NCI-H748 treated with DMSO at 0.1 percent for 48 hours (cell line): ENCODE results near the gene UTY.

Experiments
- DNase-seq: peaks from one replicate; lab custom pipeline; 2025; lab: John Stamatoyannopoulos, UW

The UTY gene

DNA sequence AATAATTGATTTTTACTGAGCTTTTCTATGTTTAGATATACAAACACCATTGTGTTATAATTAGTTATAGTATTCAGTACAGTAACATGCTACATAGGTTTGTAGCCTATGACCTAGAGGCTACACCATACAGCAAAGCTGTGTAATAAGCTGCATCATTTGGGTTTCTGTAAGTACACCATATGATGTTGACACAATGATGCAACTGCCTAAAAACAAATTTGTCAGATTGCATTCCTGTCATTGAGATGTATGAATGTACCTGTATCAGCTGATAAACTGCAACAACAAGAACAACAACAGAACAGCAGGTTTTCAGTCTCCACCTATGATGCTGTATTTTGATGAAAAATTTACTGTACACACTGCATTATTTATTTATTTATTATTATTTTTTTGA, 64.3 kb downstream of the UTY start:
- no peak for DNase-seq

DNA sequence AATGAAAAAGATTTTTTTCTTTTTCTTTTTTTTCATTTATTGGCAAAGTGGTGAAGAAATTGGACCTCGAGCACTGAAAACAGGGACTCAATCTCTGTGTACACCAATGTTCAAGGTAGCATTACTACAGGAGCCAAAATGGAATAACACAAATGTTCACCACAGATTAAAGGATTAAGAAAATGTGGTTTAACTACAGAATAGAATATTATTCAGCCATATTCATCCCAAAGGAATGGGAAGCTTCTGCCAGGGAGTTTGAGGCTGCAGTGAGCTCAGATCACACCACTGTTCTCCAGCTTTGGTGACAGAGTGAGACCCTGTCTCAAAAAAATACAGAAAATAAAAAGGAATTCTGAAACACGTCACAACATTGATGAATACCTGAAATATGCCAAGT, 81.0 kb downstream of the UTY start:
- no peak for DNase-seq

DNA sequence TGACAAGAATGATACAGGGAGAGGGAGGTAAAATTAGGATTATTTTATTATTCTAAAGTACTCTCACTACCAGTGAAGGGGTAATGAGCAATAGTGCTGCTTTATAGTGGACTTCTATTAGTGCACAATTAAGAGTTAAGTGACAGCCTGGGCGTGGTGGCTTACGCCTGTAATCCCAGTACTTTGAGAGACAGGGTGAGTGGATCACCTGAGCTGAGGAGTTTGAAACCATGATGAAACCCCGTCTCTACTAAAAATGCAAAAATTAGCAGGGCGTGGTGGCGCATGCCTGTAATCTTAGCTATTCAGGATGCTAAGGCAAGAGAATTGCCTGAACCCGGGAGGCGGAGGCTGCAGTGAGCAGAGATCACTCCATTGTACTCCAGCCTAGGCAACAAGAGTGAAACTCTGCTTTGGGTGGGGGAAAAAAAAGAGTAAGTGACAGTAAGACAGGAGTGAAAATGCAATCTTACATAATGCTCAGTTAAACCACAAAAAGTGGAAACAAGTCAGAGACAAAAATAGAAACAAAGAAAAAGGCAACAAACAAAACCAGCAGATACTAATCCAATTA, 98.6 kb downstream of the UTY start:
- DNase-seq, result no peak

DNA sequence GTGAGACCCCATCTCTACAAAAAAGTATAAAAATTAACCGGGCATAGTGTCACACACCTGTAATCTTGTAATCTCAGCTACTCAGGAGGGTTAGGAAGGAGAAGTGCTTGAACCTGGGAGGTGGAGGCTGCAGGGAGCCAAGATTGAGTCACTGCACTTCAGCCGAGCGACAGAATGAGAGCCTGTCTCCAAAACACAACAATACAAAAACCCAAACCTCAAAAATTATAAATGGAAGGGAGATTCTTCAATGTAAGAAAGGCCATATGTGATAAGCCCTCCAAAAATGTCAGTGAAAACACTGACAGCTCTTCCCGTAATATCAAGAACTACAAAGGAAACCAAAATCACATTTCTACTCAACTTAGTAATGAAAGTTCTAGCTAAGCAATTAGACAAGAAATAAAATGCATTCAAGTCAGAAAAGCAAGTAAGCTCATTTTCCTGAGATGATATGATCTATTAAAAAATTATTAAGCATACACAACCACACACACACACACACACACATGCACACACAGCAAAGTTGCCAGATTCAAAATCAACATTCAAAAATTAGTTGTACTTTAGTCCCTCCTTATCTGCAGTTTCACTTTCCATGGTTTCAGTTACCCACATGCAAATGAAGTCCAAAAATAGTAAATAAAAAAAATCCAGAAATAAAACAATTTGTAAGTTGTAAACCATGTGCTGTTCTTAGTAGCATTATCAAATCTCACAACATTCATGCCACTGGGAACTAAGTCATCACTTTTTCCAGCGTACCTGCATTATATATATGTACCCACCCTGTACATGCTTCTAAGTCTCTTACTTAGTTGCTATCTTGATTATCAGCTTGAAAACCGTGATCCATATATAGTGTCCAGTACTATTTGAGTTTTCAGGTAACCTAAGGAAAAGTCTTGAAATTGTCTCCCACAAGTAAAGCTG, 108.7 kb downstream of the UTY start:
- no peak for DNase-seq

DNA sequence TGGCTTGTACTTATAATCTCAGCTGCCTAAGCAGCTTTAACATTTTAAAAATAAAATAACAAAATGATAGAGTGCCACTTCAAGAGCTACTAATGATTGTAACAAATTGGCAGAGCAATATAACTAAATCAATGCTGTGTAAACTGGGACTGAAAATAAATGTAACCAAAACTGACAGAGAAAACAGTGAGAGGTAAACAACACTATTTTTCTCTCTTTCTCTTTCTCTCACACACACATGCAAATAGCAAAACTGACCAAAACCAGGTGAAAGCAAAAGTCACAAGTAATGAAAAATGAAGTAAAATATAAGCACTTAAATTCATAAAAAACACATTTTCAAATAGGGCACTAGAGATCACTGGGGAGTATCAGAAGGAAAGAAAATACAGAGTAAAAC, 109.6 kb downstream of the UTY start:
- DNase-seq, result no peak

DNA sequence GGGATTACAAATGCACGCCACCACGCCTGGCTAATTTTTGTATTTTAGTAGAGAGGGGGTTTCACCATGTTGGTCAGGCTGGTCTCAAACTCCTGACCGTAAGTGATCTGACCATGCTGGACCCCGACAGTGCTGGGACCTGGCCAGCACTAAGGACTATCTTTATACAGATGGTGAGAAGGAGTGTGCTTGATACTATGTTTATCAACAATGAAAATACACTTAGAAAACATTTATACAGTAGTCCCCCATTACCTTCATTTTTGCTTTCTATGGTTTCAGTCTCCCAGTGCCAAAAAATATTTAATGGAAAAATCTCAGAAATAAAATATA, 111.4 kb downstream of the UTY start:
- no peak for DNase-seq

DNA sequence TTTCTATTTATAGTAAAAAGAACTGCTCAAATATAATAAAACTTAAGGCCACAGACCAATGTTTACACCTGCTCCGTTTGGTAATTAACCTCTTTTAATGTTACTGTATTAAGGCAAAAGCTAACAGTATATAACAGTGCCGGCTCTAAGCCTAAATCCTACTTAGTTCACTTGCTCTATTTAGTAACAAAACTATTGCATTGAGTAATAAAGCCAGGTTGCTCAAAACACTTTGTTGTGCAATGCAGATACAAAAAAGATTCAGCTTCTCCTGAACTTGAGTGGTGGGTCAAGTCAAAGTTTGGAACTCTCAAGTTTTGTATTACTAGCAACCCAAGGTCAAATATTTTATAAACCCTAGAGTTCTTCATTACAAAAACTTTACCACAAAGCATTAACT, 116.2 kb downstream of the UTY start:
- no peak for DNase-seq

DNA sequence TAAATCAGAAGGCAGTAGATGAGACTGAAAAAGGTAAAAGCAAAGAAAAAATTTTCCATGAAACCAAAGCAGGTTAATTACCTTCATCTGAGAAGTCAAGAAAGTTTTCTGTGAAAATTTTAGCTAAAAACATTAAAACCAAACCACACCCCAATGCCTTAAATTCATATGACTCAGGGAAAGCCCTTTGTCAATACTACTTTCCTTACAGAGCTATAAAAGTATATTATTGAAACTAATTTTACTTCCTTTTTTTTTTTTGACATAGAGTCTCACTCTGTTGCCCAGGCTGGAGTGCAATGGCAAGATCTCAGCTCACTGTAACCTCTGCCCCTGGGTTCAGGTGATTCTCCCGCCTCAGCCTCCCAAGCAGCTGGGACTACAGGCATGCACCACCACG, 117.2 kb downstream of the UTY start:
- no peak for DNase-seq

DNA sequence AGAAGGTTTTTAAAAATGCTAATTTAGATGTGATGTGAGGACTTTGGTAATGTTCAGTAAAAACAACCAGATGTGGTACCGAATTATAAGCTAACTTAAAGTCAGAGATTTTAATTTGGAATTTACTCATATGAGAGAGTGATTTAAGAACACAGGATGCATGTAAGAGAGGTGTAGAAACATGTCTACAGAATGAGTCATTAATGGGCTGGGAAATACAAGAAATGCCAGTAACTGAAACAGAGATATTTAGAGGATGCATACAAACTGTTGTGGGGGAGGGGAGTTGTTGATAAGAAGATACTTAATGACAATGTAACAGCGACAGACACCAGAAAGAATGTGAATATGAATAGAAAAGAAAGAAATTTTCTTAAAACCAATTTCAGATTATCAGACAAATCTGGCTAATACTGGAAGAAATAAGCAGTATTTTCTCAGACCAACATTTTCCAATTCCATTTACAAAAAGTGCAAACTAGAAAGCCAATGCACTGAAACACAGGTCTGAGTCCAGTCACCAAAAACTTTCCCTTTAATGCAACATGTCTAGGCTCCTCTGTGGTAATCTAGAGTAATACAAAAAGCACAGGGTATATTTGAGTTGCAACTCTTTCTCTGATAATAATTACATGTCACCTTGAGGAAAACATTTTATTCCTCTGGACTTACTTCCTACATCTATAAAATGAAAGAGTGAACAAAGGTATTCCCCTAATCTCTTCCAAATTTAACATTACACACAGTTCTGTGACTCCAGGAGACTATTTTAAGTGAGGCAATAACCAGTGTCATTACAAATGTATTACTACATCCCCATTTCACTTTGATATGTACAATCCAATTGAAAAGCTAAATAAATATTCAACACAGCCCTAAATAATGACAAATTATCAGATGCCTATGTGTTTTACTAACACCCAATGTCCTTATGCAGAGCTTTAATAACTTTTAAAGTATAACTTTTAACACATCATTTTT, 117.9 kb downstream of the UTY start:
- DNase-seq, result no peak

DNA sequence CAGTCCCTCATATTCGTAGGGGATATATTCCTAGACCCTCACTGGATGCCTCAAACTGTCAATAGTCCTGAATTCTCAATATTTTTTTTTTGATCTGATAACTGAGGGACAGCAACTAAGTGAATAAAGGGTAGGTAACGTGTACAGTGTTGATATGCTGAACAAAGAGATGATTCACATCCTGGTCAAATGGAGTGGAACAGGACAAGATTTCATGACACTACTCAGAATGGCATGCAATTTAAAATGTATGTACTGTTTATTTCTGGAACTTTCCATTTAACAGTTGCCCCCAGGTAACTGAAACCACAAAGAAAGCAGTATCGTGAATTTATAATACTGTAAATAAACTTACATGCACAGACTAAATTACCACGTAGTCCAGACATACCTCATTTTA, 128.4 kb downstream of the UTY start:
- no peak for DNase-seq

DNA sequence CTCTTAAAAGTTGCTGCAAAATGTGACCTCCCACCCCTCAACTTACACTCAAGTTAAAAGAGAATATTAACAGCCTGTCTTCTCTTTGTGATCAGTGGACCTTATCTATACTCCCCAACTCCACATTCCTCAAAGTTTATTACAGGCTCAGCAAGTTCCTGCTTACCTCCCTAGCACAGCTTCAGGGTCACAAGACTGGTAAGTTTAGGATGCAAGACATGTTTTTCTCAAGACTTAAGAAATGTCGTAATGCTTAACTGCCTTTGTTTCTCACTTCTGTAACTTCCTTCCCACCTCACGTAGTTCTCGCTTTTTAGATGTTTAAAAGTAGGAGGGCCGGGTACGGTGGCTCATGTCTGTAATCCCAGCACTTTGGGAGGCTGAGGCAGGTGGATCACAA, 132.7 kb downstream of the UTY start:
- no peak for DNase-seq

DNA sequence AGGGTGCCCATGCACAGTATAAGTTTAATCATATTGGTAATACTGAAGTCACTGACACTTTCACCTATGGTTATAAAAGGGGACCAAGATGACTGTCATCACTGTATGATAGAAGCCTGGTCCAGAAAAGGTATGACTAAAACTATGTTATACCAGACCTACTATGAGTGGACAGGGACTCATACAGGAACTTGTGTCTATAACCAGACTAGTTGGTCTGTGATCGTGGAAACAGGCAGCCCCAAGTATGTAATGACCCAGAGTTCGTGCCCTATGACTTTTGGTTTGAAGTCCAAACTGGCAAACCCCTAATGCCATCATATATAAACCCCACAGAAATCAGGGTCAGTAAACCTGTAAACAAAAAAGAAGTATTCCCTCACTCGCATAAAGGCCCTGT, 134.3 kb downstream of the UTY start:
- DNase-seq, result no peak

DNA sequence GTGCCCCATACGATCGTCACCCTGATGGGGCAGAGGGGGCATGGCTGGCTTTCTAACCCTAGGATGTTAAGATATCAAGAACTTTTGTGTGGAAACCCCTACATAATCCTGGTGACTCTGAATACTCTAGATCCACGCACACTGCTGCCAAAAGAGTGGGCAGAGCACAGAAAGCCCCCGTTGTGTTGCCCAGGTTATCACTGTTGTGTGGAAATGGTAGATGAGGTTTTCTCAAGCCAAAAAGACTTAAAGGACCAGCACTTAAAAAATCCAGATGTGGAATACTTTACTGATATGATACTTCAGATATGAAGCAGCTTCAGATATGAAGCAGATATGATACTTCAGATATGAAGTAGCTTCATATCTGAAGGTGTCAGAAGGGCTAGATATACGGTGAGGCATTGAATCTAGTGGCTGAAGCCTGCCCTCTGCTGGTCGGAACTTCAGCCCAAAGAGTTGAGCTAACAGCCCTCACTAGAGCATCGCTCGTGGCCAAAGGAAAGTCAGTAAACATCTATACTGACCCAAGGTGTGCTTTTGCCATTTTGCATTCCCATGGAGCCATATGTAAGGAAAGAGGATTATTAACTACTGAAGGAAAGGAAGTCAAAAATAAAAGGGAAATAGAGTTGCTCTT, 136.4 kb downstream of the UTY start:
- DNase-seq, result no peak

DNA sequence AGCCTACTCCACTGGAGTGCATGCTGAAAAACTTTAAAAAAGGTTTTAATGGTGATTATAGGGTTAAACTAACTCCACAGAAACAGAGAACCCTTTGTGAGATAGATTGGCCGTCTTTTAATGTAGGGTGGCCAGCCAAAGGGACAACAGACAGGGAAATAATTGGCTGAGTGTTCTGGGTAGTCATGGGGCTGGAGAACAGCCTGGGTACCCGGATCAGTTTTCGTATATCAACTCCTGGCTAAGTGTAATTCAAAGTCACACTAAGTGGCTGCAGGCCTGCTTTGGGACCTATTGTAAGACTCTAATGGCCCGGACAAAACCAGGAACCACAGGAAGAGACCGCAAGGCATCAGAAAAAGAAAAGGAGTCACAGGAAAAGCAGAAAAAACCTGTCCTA, 139.9 kb downstream of the UTY start:
- no peak for DNase-seq

DNA sequence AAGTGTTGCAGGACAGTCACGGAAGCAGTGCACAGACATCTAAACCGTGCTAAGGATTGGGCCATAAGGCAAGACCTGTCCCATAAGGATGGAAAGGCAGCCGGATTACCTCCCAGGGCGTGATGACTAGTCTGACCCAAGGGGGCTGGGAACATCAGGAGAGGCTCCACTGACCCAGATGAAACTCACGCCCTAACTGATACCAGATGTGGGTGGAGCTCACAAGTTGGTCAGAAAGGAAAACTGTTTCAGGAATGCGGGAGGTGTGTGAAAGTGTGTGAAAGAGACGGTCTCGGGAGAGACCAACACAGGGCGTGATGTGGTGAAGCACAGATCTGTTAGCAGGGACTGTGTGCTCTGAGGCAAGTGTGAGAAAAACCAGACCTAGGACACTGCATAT, 140.5 kb downstream of the UTY start:
- DNase-seq, result no peak

DNA sequence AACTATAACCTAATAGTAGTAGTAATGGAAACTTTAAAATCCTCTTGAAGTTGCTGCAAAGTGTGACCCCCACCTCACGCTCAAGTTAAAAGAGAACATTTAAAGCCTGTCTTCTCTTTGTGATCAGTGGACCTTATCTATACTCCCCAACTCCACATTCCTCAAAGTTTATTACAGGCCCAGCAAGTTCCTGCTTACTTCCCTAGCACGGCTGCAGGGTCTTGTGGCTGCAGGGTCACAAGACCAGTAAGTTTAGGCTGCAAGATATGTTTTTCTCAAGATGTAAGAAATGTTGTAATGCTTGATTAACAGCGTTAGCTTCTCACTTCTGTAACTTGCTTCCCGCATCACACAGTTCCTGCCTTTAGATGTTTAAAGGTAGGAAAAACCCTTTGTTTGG, 141.1 kb downstream of the UTY start:
- no peak for DNase-seq

DNA sequence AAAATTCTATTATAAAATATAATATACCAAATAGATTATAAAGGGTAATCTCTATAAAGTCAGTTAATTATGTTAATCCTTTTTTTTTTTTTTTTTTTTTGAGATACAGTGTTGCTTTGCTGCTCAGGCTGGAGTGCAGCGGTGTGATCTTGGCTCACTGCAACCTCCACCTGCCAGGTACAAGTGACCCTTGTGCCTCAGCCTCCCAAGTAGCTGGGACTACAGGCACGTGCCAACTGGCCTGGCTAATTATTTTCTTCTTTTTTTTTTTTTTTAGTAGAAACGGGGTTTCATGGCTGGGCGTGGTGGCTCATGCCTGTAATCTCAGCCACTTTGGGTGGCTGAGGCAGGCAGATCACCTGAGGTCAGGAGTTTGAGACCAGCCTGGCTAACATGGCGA, 141.9 kb downstream of the UTY start:
- no peak for DNase-seq

DNA sequence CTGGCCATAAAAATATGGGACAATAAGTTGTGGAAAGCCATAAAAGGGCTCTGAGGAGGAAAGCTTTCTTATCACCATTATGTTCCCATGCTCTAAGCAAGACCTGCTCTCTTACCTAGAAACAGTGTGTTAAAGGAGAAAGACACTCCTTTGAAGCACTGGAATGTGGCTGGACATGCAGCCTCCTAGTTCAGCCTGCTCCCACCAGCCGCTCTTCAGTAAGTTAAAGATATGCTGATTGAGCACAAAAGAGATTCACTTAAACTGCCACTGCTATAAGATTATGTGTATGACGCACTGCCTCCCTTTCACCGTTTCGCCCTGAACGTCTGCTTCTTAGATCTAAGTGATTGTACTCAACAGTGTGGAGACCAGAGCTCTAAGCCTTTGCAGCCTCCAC, 146.0 kb downstream of the UTY start:
- DNase-seq, result no peak

DNA sequence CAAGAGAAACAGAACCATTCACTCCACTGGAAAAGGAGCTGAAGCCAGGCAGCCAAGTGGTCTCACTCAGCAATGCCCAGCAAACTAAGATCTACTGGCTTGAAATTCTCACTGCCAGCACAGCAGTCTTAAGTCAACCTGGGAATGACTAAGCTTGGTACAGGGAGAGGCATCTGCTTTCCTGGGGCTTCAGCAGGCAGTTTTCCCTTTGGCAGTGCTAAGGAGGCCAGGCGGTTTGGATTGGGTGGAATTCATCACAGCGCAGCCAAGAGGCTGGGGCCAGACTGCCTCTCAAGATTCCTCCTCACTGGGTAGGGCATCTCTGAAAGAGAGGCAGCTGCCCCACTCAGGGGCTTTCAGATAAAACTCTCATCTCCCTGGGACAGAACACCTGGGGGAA, 149.2 kb downstream of the UTY start:
- DNase-seq, result no peak

DNA sequence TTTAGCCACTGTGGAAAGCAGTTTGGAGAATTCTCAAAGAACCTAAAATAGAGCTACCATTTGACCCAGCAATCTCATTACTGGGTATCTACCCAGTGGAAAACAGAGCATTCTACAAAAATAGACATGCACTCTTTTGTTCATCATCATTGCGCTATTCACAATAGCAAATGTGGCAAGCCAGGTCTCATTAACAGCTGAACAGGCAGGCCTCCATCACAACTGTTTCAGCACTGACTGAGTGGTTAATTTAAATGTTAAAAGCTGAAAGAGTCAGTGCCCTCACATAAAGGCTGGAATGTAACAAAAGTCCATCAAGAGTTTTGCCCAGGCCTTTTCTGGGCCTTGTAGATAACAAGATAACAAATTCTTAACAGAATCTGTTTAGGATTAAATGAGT, 166.9 kb downstream of the UTY start:
- DNase-seq, result no peak

DNA sequence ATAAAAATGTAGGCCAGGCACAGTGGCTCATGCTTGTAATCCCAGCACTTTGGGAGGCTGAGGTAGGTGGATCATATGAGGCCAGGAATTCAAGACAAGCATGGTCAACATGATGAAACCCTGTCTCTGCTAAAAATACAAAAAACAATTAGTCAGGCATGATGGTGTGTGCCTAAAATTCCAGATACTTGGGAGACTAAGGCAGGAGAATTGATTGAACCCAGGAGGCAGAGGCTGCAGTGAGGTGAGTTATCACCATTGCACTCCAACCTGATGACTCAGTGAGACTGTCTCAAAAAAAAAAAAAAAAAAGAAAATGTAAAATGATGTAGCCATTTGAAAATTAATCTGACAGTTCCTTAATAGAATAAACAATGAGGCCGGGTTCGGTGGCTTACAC, 171.9 kb downstream of the UTY start:
- DNase-seq, result no peak

DNA sequence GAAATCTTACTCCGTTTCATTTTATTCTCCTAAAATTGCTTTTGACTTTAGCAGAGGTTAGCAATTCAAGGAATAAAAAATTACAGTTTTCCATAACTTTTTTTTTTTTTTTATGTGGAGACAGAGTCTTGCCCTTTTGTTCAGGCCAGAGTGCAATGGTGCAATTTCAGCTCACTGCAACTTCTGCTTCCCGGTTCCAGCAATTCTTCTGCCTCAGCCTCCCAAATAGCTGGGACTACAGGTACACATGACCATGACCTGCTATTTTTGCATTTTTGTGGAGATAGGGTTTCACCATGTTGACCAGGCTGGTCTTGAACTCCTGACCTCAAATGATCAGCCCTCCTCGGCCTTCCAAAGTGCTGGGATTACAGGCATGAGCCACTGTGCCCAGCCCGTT, 179.0 kb downstream of the UTY start:
- DNase-seq, result no peak
